Adrenal gland (tissue), 12 donors: ENCODE data around the gene RASSF4. TPM values are rescaled to one million over a fixed set of nuclear protein-coding genes. Genes with fewer than 3 reads are reported as not detected.

Source experiments
- DNase-seq, 7 donors: peaks; one replicate each; pipeline ENCODE4 v3.0.0-alpha.2; 2019 to 2020
- H3K27ac ChIP-seq, 5 donors: fragments of 200-600 bp; sonication (generic) in 4 of 5; 1 replicate in 3 of 5; 2 replicates in 2 of 5; pipeline versions ENCODE4 v1.5.1 to v1.8.0; 2016 to 2020; ENCODE audit warnings: mild to moderate bottlenecking in 1 of 5
- H3K27me3 ChIP-seq: fragments of 200-600 bp; 2 replicates; pipeline ENCODE4 v1.8.0; 2021
- H3K36me3 ChIP-seq, 2 donors: fragments of 200-600 bp; replicated peaks in 1 of 2; 1 replicate in 1 of 2; 2 replicates in 1 of 2; pipeline versions ENCODE4 v1.5.1 to v1.8.0; 2018 to 2022
- H3K4me1 ChIP-seq, 2 donors: fragments of 200-600 bp; replicated peaks in 1 of 2; 1 replicate in 1 of 2; 2 replicates in 1 of 2; pipeline versions ENCODE4 v1.5.1 to v1.8.0; 2018 to 2021
- H3K4me3 ChIP-seq, 4 donors: fragments of 200-600 bp; sonication (generic) in 3 of 4; one replicate each; pipeline ENCODE4 v1.5.1; 2016 to 2018
- H3K9me3 ChIP-seq, 3 donors: fragments of 200-600 bp; sonication (generic) in 1 of 3; replicated peaks in 1 of 3; 1 replicate in 2 of 3; 2 replicates in 1 of 3; pipeline versions ENCODE4 v1.5.1 to v1.8.0; 2016 to 2021
- CTCF ChIP-seq, 6 experiments: fragments of 450-650 bp in 4 of 6; fragments of 200-600 bp in 2 of 6; sonication (generic) in 1 of 6; IDR thresholded peaks; 1 replicate in 5 of 6; 2 replicates in 1 of 6; pipeline versions ENCODE4 v1.5.1 to v1.8.0; 2016 to 2021; ENCODE audit warnings: antibody characterized with exemption in 6 of 6, mild to moderate bottlenecking in 2 of 6, moderate library complexity in 1 of 6
- POLR2A ChIP-seq, 2 donors: fragments of 450-650 bp; IDR thresholded peaks; one replicate each; pipeline ENCODE4 v1.6.1; 2017; ENCODE audit warnings: antibody characterized with exemption in 2 of 2, mild to moderate bottlenecking in 2 of 2, moderate library complexity in 1 of 2
- WGBS, 4 donors: extraction: QIAGEN DNeasy Blood & Tissue Kit in 2 of 4; methylation state at CpG; one replicate each; pipeline versions ENCODE4 v1.1.5 to v1.1.7; 2013 to 2017; 5-methylcytosine and 5-hydroxymethylcytosine counted together
- intact Hi-C, 2 donors: fragments of 100-400 bp; cut with DNase I; formaldehyde crosslinking; loops; one replicate each; pipeline versions ENCODE4 v1.14.1 to v1.15.0; 2022 to 2023
- polyA plus RNA-seq, 3 donors: library from polyadenylated mRNA; stranded (reverse); fragments of 200-250 nt in 2 of 3; fragments of 350-450 nt in 1 of 3; fragmentation: Illumina TruSeq in 1 of 3; extraction: RNeasy Lipid Tissue Mini Kit (QIAGEN cat#74804) in 1 of 3; gene quantifications; one replicate each; pipeline ENCODE4 v1.2.3, GENCODE V29; 2013 to 2014
- total RNA-seq, 9 donors: library from RNA; depleted of rRNA in 4 of 9; stranded (reverse); fragments of >200 nt in 4 of 9; fragments of 120-200 nt in 1 of 9; fragmentation: NEBNext Ultra II Directional in 1 of 9; extraction: Animal tissue kit (Norgen Biotek cat#: 25700) in 1 of 9; gene quantifications; one replicate each; pipeline versions ENCODE4 v1.1.0 to v1.2.4, GENCODE V29; 2013 to 2023
- donor health status: healthy with polysubstance abuse.
- donor health status: Bipolar disorder and iron deficiency.
- donor health status: DM: yes; HTN: yes; CAD: no.
- donor health status: DM: no; HTN: no; CAD: no.
- donor health status: DM: no; HTN: no; CAD: no.
- donor health status: DM: yes; HTN: yes; CAD: no.

RASSF4 gene
- total and polyA plus RNA-seq, 12 donors = 5.2 to 47.5 (median 25.0) TPM

GRCh38 chr10:44995914-44996669, 36.5 kb downstream of the RASSF4 start:
- intact Hi-C loops = no loop called here
- Histone ChIP-seq H3K4me3 (peak overlapping the region in 1 of 4 donors; percentile 8), H3K4me1 (peaks cover 0 to 42% of the 10 kb centered on the region in 2 donors), H3K36me3 (peaks cover 0 to 5% of the 10 kb centered on the region in 2 donors), H3K27me3 (no peaks in the 10 kb centered on the region), H3K9me3 (no peaks in the 10 kb centered on the region), H3K27ac (peak overlapping the region in 3 of 5 donors; percentile 50 to 90 (median 81))
- peak in 1 of 7 donors; percentile 68 for DNase-seq
- WGBS, 4 donors = 40 to 49% (median 47%) methylated on average over 6 to 9 of the region's 9 CpGs
- TF ChIP-seq CTCF (IDR thresholded peaks at IDR 0.05) (no peak), POLR2A (IDR thresholded peaks at IDR 0.05) (no peak)

DNA sequence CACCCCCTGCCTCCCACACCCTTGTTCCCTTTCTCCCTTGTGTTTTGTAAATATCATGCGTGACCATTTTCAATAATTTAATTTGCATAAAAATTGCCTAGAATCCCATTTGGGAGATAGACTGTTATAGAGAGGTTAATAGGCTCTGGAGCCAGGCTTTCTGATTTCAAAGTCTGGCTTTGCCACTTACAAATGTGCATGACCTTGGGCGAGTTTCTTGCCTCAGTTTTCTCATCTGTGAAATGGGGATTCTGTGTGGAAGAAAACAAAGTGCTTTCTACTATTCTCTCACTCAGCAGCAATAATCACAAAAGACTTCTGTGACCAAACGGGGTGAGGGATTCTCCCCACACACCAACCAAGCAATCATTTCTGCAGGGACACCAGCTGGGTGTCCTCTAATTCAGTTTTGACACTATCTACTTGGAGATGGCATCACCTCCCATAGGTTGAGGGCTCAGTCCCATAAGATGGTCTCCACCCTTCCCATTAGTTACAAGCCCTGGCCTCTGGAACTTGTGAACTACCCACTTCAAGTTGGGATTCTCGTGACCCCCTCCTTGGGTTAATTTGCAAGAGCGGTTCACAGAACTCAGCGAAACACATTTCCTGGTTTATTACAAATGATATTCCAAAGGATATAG, 37.6 kb downstream of the RASSF4 start:
- Histone ChIP-seq H3K9me3 (no peaks in the 10 kb centered on the region), H3K27me3 (no peaks in the 10 kb centered on the region), H3K36me3 (peaks cover 0 to 5% of the 10 kb centered on the region in 2 donors), H3K4me1 (peaks cover 6 to 49% of the 10 kb centered on the region in 2 donors), H3K27ac (peak overlapping the region in 3 of 5 donors; percentile 50 to 90 (median 81)), H3K4me3 (no peak overlapping the region)
- TF ChIP-seq POLR2A (IDR thresholded peaks at IDR 0.05) (no peak), CTCF (IDR thresholded peaks at IDR 0.05) (no peak)
- DNase-seq = no peak
- WGBS, 4 donors = 79 to 86% (median 80%) methylated on average over 6 of the region's 6 CpGs
- intact Hi-C loops = no loop called here

GRCh38 chr10:44998146-44998631, 38.6 kb downstream of the RASSF4 start:
- WGBS, 4 donors = 74 to 79% (median 76%) methylated on average over 6 of the region's 6 CpGs
- Histone ChIP-seq H3K9me3 (no peaks in the 10 kb centered on the region), H3K27ac (peak overlapping the region in 2 of 5 donors; percentile 38 to 90), H3K4me1 (peaks cover 6 to 52% of the 10 kb centered on the region in 2 donors), H3K36me3 (peaks cover 0 to 3% of the 10 kb centered on the region in 2 donors), H3K4me3 (no peak overlapping the region), H3K27me3 (no peaks in the 10 kb centered on the region)
- TF ChIP-seq CTCF (IDR thresholded peaks at IDR 0.05) (no peak), POLR2A (IDR thresholded peaks at IDR 0.05) (no peak)
- DNase-seq = no peak
- intact Hi-C loops = no loop called here

DNA sequence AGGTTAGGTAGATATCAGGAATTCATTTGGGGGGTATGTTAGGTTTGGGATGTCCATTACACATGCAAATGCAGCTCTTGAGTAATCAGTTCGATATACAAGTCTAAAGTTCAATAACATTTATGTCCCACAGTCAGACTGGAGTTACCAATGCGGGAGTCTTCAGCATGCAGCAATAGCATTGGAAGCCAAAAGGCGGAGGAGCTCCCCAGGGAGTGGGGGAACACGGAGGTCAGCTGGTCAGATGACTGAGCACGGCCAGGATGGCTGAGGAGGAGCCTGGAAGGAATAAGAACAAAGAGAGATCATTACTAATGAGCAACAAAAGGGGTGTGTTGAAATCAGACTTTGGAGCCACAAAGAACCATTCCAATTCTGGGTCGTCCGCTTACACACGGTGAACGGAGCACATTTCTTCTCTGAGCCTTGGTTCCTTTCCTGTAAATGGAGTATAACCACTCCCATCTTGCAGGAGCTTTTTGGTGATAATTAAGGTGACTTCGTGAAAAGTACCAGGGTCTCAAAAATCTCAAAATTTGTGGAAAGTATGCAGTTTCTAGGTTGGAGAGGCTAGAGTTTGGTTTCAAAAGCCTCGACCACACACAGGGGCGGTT, 40.6 kb downstream of the RASSF4 start:
- DNase-seq = peak in 4 of 7 donors; percentile 55 to 75 (median 62)
- Histone ChIP-seq H3K27me3 (no peaks in the 10 kb centered on the region), H3K4me3 (peak overlapping the region in 2 of 4 donors; percentile 38 to 80), H3K27ac (peak overlapping the region in 4 of 5 donors; percentile 75 to 98 (median 84)), H3K4me1 (peaks cover 10 to 63% of the 10 kb centered on the region in 2 donors), H3K36me3 (no peaks in the 10 kb centered on the region), H3K9me3 (no peaks in the 10 kb centered on the region)
- intact Hi-C loops = no loop called here
- 41 to 55% (median 50%) methylated on average over 12 of the region's 12 CpGs for WGBS, 4 donors
- peak in 1 of 6 experiments; percentile 22 for TF ChIP-seq CTCF (IDR thresholded peaks at IDR 0.05)
- TF ChIP-seq POLR2A (IDR thresholded peaks at IDR 0.05) = no peak
